Thymus (tissue), 11 donors: ENCODE measurements around the gene ZFYVE28. TPM values are rescaled to one million over a fixed set of nuclear protein-coding genes. Genes with fewer than 3 reads are reported as not detected.

ENCODE experiments used
- DNase-seq, 9 donors: peaks; one replicate each; pipeline ENCODE4 v3.0.0-alpha.2; 2013; ENCODE audit warnings: low spot score in 9 of 9, low read depth in 6 of 9, missing footprints in 1 of 9
- H3K27ac ChIP-seq, 2 donors: one replicate each; pipeline ENCODE4 v1.5.1; 2013; ENCODE audit warnings: control low read depth in 1 of 2, low read depth in 1 of 2, low read length in 1 of 2, mild to moderate bottlenecking in 1 of 2, moderate library complexity in 1 of 2
- H3K27me3 ChIP-seq, 2 donors: one replicate each; pipeline ENCODE4 v1.5.1; 2013; ENCODE audit warnings: low read length in 1 of 2; ENCODE audit not compliant: control insufficient read depth in 2 of 2, insufficient read depth in 1 of 2
- H3K36me3 ChIP-seq, 2 donors: one replicate each; pipeline ENCODE4 v1.5.1; 2013; ENCODE audit warnings: low read length in 1 of 2, mild to moderate bottlenecking in 1 of 2, moderate library complexity in 1 of 2; ENCODE audit not compliant: control insufficient read depth in 2 of 2, insufficient read depth in 2 of 2
- H3K4me1 ChIP-seq, 2 donors: one replicate each; pipeline ENCODE4 v1.5.1; 2013; ENCODE audit warnings: low read length in 2 of 2; ENCODE audit not compliant: control insufficient read depth in 2 of 2, insufficient read depth in 2 of 2
- H3K4me3 ChIP-seq, 2 donors: one replicate each; pipeline ENCODE4 v1.5.1; 2013; ENCODE audit warnings: low read length in 2 of 2, control low read depth in 1 of 2, mild to moderate bottlenecking in 1 of 2
- H3K9me3 ChIP-seq, 2 donors: one replicate each; pipeline ENCODE4 v1.5.1; 2013; ENCODE audit warnings: low read length in 1 of 2, mild to moderate bottlenecking in 1 of 2; ENCODE audit not compliant: control insufficient read depth in 2 of 2, insufficient read depth in 1 of 2
- WGBS: extraction: QIAGEN DNeasy Blood & Tissue Kit; methylation state at CpG from one replicate; pipeline ENCODE4 v1.1.7; 2013; 5-methylcytosine and 5-hydroxymethylcytosine counted together
- polyA plus RNA-seq: library from polyadenylated mRNA; stranded (reverse); fragments of 200-250 nt; gene quantifications from one replicate; pipeline ENCODE4 v1.2.3, GENCODE V29; 2013
- total RNA-seq: library from RNA; stranded (reverse); fragments of 120-200 nt; gene quantifications from one replicate; pipeline ENCODE4 v1.2.4, GENCODE V29; 2013
- donor health status: healthy.

The ZFYVE28 gene
- total and polyA plus RNA-seq, 2 donors, result 2.8 to 7.8 TPM

DNA sequence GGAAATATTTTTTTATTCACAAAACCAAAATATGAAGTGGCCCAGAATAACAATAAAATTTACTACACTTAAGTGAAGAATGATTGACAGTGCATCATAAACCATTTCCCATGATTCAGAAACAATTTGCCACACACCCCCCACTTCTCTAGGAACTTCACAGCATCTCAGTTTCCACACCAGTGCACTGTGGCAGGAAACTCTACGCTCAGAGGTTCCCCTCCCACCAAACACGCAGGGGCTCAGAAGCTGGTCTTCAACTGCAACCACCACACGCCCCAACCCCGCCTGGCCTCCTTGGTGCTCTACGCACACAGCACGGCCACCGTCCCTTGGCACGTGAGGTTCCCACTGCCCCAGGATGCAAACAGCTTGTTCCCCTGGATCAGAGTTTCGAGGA, 63.7 kb downstream of the ZFYVE28 start:
- H3K4me1 ChIP-seq, result peaks cover 0 to 6% of the 10 kb centered on the region in 2 donors
- H3K36me3 ChIP-seq, result no peaks in the 10 kb centered on the region
- H3K9me3 ChIP-seq, result no peaks in the 10 kb centered on the region
- H3K4me3 ChIP-seq, result no peak overlapping the region
- H3K27me3 ChIP-seq, result no peaks in the 10 kb centered on the region
- 71% methylated on average over 9 of the region's 9 CpGs for WGBS
- peak in 3 of 9 donors; percentile 10 to 49 (median 26) for DNase-seq
- no peak overlapping the region for H3K27ac ChIP-seq

DNA sequence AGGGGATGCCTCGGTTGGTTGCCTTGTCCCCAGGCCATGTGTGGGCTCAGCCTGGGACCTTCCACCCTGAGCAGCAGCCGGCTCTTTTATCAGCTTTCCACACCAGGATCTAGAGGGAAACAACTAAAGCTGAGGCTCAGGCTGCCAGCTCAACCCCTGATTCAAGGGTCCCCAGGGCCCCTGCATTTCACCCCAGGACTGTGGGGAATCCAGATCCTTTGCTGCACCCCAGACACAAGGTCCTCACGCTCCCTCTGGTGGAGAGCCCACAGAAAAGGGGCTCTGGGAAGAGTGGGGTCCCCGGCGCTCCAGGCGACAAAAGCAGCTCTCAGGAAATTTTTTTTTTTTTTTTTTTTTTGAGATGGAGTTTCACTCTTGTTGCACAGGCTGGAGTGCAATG, 64.3 kb downstream of the ZFYVE28 start:
- H3K9me3 ChIP-seq, result no peaks in the 10 kb centered on the region
- DNase-seq, result peak in 8 of 9 donors; percentile 18 to 77 (median 42)
- H3K27ac ChIP-seq, result no peak overlapping the region
- H3K27me3 ChIP-seq, result no peaks in the 10 kb centered on the region
- H3K4me3 ChIP-seq, result no peak overlapping the region
- peaks cover 0 to 6% of the 10 kb centered on the region in 2 donors for H3K4me1 ChIP-seq
- 53% methylated on average over 6 of the region's 6 CpGs for WGBS
- no peaks in the 10 kb centered on the region for H3K36me3 ChIP-seq

DNA sequence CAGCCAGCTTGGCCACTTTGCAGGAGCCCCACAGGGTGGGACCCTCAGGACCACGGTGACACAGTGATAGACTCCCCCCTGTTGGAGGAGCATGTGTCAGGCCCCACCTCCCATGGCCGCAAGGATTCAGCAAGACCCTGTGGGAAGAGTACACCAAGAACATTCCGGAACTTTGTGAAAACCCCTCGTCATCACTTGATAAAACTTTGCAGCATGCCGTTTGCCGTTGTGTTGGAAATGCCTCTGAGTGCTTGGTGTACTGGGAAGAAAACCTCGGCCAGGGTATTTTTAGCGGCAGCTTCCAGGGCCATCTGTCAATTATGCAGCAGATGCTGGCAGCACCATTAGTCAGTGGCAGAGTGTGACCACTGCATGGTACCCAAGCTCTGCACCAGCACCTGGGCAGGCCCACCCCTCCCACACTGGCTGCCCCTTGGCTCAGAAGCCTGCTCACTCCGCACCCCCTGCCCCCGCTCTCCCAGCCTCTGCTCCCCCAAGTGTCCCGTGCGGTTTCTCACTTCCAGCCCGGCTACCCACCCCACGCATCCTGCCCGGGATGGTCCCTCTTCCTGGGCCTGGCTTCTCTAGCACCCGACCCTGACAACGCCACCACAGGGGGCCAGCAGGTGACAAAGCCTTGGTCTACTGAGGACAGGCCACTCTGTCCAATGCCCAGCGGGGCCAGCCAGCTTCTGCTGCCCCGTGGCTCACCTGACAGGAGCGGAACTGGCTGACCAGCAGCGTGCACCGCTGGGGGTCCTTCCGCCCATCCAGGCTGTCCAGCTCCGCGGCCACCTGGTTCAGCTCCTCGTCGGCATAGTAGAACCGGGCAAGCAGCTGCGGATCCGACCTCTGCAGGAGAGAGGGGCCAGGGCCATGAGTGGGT, 65.0 kb downstream of the ZFYVE28 start:
- Histone ChIP-seq H3K27ac (no peak overlapping the region), H3K36me3 (no peaks in the 10 kb centered on the region)
- WGBS, result 91% methylated on average over 30 of the region's 30 CpGs

DNA sequence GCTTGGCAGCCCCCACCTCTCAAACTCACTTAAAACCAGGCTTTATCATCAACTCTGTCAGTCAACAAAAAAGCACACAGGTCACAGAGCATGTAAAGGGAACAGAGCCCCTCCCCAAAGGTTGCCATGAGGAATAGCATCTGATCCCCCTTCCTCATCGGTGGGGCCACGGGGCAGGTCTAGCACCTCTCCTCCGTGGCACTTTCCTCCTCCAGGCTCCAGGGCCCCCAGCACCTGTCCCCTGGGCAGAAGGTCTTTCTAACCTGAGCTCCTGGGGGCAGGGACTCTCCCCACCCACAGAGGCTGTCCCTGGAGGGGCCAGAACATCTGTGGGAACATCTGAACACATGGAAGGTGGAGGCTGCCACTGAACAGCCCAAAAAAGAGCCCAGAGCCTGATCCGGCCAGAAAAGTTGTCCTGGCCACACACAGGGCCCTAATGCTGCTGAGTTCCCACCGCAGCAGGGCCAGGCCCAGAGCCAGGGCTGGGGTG, 65.7 kb downstream of the ZFYVE28 start:
- no peaks in the 10 kb centered on the region for H3K27me3 ChIP-seq
- no peaks in the 10 kb centered on the region for H3K36me3 ChIP-seq
- peaks cover 0 to 6% of the 10 kb centered on the region in 2 donors for H3K4me1 ChIP-seq
- H3K9me3 ChIP-seq, result no peaks in the 10 kb centered on the region
- no peak for DNase-seq
- 99% methylated on average over 5 of the region's 5 CpGs for WGBS
- no peak overlapping the region for H3K27ac ChIP-seq
- H3K4me3 ChIP-seq, result no peak overlapping the region

More for the DNA sequence above, 65.0 kb downstream of the ZFYVE28 start:
- DNase-seq, result no peak
- no peaks in the 10 kb centered on the region for H3K9me3 ChIP-seq
- H3K4me3 ChIP-seq, result no peak overlapping the region
- no peaks in the 10 kb centered on the region for H3K27me3 ChIP-seq
- peaks cover 0 to 6% of the 10 kb centered on the region in 2 donors for H3K4me1 ChIP-seq

GRCh38 chr4:2352171-2352570, 66.3 kb downstream of the ZFYVE28 start:
- H3K4me1 ChIP-seq, result peaks cover 0 to 6% of the 10 kb centered on the region in 2 donors
- no peak overlapping the region for H3K27ac ChIP-seq
- 98% methylated on average over 10 of the region's 10 CpGs for WGBS
- DNase-seq, result no peak
- H3K9me3 ChIP-seq, result no peaks in the 10 kb centered on the region
- no peak overlapping the region for H3K4me3 ChIP-seq
- no peaks in the 10 kb centered on the region for H3K27me3 ChIP-seq
- H3K36me3 ChIP-seq, result no peaks in the 10 kb centered on the region

GRCh38 chr4:2350982-2351381, 67.5 kb downstream of the ZFYVE28 start:
- Histone ChIP-seq H3K9me3 (no peaks in the 10 kb centered on the region), H3K4me3 (no peak overlapping the region), H3K4me1 (peaks cover 0 to 6% of the 10 kb centered on the region in 2 donors), H3K36me3 (no peaks in the 10 kb centered on the region), H3K27me3 (no peaks in the 10 kb centered on the region), H3K27ac (no peak overlapping the region)
- DNase-seq, result no peak
- 95% methylated on average over 4 of the region's 4 CpGs for WGBS

GRCh38 chr4:2348786-2349185, 69.7 kb downstream of the ZFYVE28 start:
- WGBS, result 99% methylated on average over 3 of the region's 3 CpGs
- no peaks in the 10 kb centered on the region for H3K9me3 ChIP-seq
- peaks cover 0 to under 1% of the 10 kb centered on the region in 2 donors for H3K4me1 ChIP-seq
- H3K4me3 ChIP-seq, result no peak overlapping the region
- no peak overlapping the region for H3K27ac ChIP-seq
- no peaks in the 10 kb centered on the region for H3K36me3 ChIP-seq
- H3K27me3 ChIP-seq, result no peaks in the 10 kb centered on the region
- DNase-seq, result no peak

DNA sequence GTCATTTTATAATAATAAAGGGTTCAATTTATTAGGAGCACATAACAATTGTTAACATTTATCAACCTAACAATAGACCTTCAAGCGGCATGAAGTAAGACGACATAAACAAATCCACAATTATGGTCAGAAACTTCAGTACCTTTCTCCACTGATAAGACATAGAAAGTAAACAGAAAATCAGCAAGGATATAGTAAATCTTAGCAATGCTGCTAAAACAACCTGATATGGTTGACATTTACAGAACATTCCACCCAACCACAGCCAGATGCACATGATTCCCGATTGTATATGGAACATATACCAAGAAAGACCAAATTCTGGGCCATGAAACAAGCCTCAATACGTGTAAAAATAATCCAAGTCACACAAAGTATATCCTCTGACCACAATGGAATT, 71.3 kb downstream of the ZFYVE28 start:
- Histone ChIP-seq H3K4me1 (peaks cover 3 to 4% of the 10 kb centered on the region in 2 donors), H3K27me3 (peaks cover 0 to 2% of the 10 kb centered on the region in 2 donors), H3K27ac (no peak overlapping the region), H3K4me3 (no peak overlapping the region), H3K9me3 (no peaks in the 10 kb centered on the region), H3K36me3 (no peaks in the 10 kb centered on the region)
- 87% methylated on average over 4 of the region's 4 CpGs for WGBS
- no peak for DNase-seq

GRCh38 chr4:2343476-2343875, 75.0 kb downstream of the ZFYVE28 start:
- 57% methylated on average over 2 of the region's 2 CpGs for WGBS
- peaks cover 0 to 21% of the 10 kb centered on the region in 2 donors for H3K27me3 ChIP-seq
- no peaks in the 10 kb centered on the region for H3K36me3 ChIP-seq
- peaks cover 3 to 4% of the 10 kb centered on the region in 2 donors for H3K4me1 ChIP-seq
- H3K4me3 ChIP-seq, result no peak overlapping the region
- no peak overlapping the region for H3K27ac ChIP-seq
- peak in 6 of 9 donors; percentile 11 to 74 (median 38) for DNase-seq
- no peaks in the 10 kb centered on the region for H3K9me3 ChIP-seq
